Panc1 (cell line): Measurements from ENCODE around the gene BCAS3. TPM values are rescaled to one million over a fixed set of nuclear protein-coding genes. Genes with fewer than 3 reads are reported as not detected.

ENCODE experiments used
- ATAC-seq: fragments of 200-7000 bp; cut with Tn5 transposase; 2 replicates; pipeline ENCODE4 v1.9.1; 2020; ENCODE audit warnings: mild to moderate bottlenecking, moderate library complexity
- BruUV-seq: library from RNA; stranded (reverse); fragments of 400-500 nt; replicated peaks from 2 replicates; lab custom pipeline; 2021; lab: Mats Ljungman, UMichigan
- CTCF ChIA-PET: fragments of 300-600 bp; sonication (Branson Sonifier 250); formaldehyde crosslinking; loops from one replicate; lab custom pipeline; 2022; ENCODE audit warnings: antibody characterized with exemption; lab: Charles Lee
- POLR2A ChIA-PET: fragments of 300-600 bp; sonication (Branson Sonifier 250); formaldehyde crosslinking; loops from one replicate; lab custom pipeline; 2022; ENCODE audit warnings: antibody characterized with exemption; lab: Charles Lee
- DNase-seq: peaks from one replicate; pipeline ENCODE4 v3.0.0-alpha.2; 2010; ENCODE audit warnings: low read depth, low spot score
- H3K27ac ChIP-seq: 2 replicates; pipeline ENCODE4 v1.5.1; 2011; ENCODE audit warnings: mild to moderate bottlenecking, low read length, inconsistent platforms
- H3K27me3 ChIP-seq: fragments of 200-500 bp; sonication (Bioruptor generic); 2 replicates; pipeline ENCODE4 v1.6.0; 2014; ENCODE audit warnings: low read length, inconsistent platforms; ENCODE audit not compliant: control insufficient read depth, insufficient read depth
- H3K36me3 ChIP-seq: fragments of 200-500 bp; sonication (Bioruptor generic); 2 replicates; pipeline ENCODE4 v1.5.1; 2014; ENCODE audit warnings: inconsistent platforms, mild to moderate bottlenecking, low read length, moderate library complexity; ENCODE audit not compliant: control insufficient read depth, insufficient read depth
- H3K4me1 ChIP-seq: 2 replicates; pipeline ENCODE4 v1.5.1; 2011; ENCODE audit warnings: inconsistent platforms, mild to moderate bottlenecking, low read length, moderate library complexity; ENCODE audit not compliant: control insufficient read depth, insufficient read depth
- H3K4me3 ChIP-seq, 2 experiments: 2 replicates each; pipeline ENCODE4 v1.5.1; 2011 to 2012; ENCODE audit warnings: low read depth in 2 of 2, low read length in 2 of 2, mild to moderate bottlenecking in 2 of 2, inconsistent platforms in 1 of 2, moderate library complexity in 1 of 2
- H3K9me3 ChIP-seq: fragments of 200-500 bp; sonication (Bioruptor generic); 2 replicates; pipeline ENCODE4 v1.5.1; 2014; ENCODE audit warnings: low read depth, mild to moderate bottlenecking, inconsistent platforms, low read length, moderate library complexity; ENCODE audit not compliant: control insufficient read depth, insufficient read depth
- POLR2AphosphoS5 ChIP-seq: IDR thresholded peaks from 2 replicates; pipeline ENCODE4 v1.6.1; 2012; ENCODE audit warnings: mild to moderate bottlenecking, low read depth, low read length, moderate library complexity
- SIN3A ChIP-seq: IDR thresholded peaks from 2 replicates; pipeline ENCODE4 v1.6.1; 2012; ENCODE audit warnings: low read depth, mild to moderate bottlenecking, low read length, moderate library complexity, borderline replicate concordance; ENCODE audit not compliant: insufficient read depth
- TCF7L2 ChIP-seq: IDR thresholded peaks from 2 replicates; pipeline ENCODE4 v1.6.1; 2011; ENCODE audit warnings: mild to moderate bottlenecking, low read depth, low read length, inconsistent platforms
- in situ Hi-C: cut with HindIII; loops from 2 replicates; pipeline ENCODE4 v1.10.0; 2016; ENCODE audit warnings: low sequenced_read_pairs, low pct_unique_long_range_greater_than_20kb
- intact Hi-C: fragments of 100-400 bp; cut with micrococcal nuclease; formaldehyde crosslinking; loops from one replicate; pipeline ENCODE4 v1.10.0; 2022; ENCODE audit not compliant: unreplicated experiment
- total RNA-seq: library from RNA; stranded (reverse); gene quantifications from one replicate; pipeline ENCODE4 v1.2.1, GENCODE V29; 2021; ENCODE audit not compliant: unreplicated experiment
- TF ChIP-seq, protein P1 (sequence below): fragments of 450-650 bp; IDR thresholded peaks from 2 replicates; pipeline ENCODE4 v1.5.1; 2017; ENCODE audit warnings: mild to moderate bottlenecking
- TF ChIP-seq, protein P2 (sequence below), 2 experiments: IDR thresholded peaks; 2 replicates each; pipeline ENCODE4 v1.6.1; 2011 to 2012; ENCODE audit warnings: low read depth in 2 of 2, control low read depth in 1 of 2, low read length in 1 of 2, mild to moderate bottlenecking in 1 of 2, moderate library complexity in 1 of 2; ENCODE audit not compliant: insufficient read depth in 1 of 2

The BCAS3 gene
- total RNA-seq, 1 experiment from 2014 or later = 9.3 TPM

- no peak for ATAC-seq
- Histone ChIP-seq H3K9me3 (no peaks in the 10 kb centered on the region), H3K27me3 (no peaks in the 10 kb centered on the region), H3K27ac (no peak overlapping the region), H3K36me3 (no peaks in the 10 kb centered on the region), H3K4me1 (no peaks in the 10 kb centered on the region), H3K4me3 (no peak overlapping the region)
- in situ Hi-C loops = no loop called here
- CTCF ChIA-PET = no interaction called here
- no TSS peak for BruUV-seq
- intact Hi-C loops = no loop called here
- TF ChIP-seq, protein P1, sequence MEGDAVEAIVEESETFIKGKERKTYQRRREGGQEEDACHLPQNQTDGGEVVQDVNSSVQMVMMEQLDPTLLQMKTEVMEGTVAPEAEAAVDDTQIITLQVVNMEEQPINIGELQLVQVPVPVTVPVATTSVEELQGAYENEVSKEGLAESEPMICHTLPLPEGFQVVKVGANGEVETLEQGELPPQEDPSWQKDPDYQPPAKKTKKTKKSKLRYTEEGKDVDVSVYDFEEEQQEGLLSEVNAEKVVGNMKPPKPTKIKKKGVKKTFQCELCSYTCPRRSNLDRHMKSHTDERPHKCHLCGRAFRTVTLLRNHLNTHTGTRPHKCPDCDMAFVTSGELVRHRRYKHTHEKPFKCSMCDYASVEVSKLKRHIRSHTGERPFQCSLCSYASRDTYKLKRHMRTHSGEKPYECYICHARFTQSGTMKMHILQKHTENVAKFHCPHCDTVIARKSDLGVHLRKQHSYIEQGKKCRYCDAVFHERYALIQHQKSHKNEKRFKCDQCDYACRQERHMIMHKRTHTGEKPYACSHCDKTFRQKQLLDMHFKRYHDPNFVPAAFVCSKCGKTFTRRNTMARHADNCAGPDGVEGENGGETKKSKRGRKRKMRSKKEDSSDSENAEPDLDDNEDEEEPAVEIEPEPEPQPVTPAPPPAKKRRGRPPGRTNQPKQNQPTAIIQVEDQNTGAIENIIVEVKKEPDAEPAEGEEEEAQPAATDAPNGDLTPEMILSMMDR = no peak
- TF ChIP-seq, protein P2, sequence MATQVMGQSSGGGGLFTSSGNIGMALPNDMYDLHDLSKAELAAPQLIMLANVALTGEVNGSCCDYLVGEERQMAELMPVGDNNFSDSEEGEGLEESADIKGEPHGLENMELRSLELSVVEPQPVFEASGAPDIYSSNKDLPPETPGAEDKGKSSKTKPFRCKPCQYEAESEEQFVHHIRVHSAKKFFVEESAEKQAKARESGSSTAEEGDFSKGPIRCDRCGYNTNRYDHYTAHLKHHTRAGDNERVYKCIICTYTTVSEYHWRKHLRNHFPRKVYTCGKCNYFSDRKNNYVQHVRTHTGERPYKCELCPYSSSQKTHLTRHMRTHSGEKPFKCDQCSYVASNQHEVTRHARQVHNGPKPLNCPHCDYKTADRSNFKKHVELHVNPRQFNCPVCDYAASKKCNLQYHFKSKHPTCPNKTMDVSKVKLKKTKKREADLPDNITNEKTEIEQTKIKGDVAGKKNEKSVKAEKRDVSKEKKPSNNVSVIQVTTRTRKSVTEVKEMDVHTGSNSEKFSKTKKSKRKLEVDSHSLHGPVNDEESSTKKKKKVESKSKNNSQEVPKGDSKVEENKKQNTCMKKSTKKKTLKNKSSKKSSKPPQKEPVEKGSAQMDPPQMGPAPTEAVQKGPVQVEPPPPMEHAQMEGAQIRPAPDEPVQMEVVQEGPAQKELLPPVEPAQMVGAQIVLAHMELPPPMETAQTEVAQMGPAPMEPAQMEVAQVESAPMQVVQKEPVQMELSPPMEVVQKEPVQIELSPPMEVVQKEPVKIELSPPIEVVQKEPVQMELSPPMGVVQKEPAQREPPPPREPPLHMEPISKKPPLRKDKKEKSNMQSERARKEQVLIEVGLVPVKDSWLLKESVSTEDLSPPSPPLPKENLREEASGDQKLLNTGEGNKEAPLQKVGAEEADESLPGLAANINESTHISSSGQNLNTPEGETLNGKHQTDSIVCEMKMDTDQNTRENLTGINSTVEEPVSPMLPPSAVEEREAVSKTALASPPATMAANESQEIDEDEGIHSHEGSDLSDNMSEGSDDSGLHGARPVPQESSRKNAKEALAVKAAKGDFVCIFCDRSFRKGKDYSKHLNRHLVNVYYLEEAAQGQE (IDR thresholded peaks at IDR 0.05; ENCODE audit: insufficient read depth in 1 of 2, low read depth in 2 of 2, low read length in 1 of 2) = no peak
- no peak for TF ChIP-seq SIN3A
- TF ChIP-seq TCF7L2 = no peak
- TF ChIP-seq POLR2AphosphoS5 = no peak
- POLR2A ChIA-PET = no interaction called here
- no peak for DNase-seq
These were observed 630.5 kb downstream of the BCAS3 start for GRCh38 chr17:61307905-61308886.

GRCh38 chr17:61309362-61310256 lies 632.0 kb downstream of the BCAS3 start:
- ATAC-seq (no peak), DNase-seq (no peak)
- POLR2A ChIA-PET = no interaction called here
- peak overlapping the region; percentile 29; the same call in 1 of the 2 replicates for H3K27ac ChIP-seq
- no peaks in the 10 kb centered on the region for H3K27me3 ChIP-seq
- no TSS peak for BruUV-seq
- intact Hi-C loops = no loop called here
- no peaks in the 10 kb centered on the region for H3K36me3 ChIP-seq
- CTCF ChIA-PET = no interaction called here
- in situ Hi-C loops = no loop called here
- TF ChIP-seq TCF7L2 (no peak), SIN3A (no peak), POLR2AphosphoS5 (no peak)
- TF ChIP-seq, protein P2 (IDR thresholded peaks at IDR 0.05; ENCODE audit: insufficient read depth in 1 of 2, low read depth in 2 of 2, low read length in 1 of 2) = no peak
- TF ChIP-seq, protein P1 = no peak
- 0 out of 2 replicates have a peak, but pooled peaks cover 2% of the 10 kb centered on the region for H3K4me1 ChIP-seq
- no peak overlapping the region for H3K4me3 ChIP-seq
- no peaks in the 10 kb centered on the region for H3K9me3 ChIP-seq
